SK-N-MC (cell line): ENCODE measurements around the gene GGTLC1.

Experiments used
- EZH2 ChIP-seq: fragments of 200-600 bp; sonication (generic); IDR thresholded peaks from one replicate; pipeline ENCODE4 v1.6.1; 2017; ENCODE audit warnings: antibody characterized with exemption
- FOXP2 ChIP-seq: optimal IDR thresholded peaks from 2 replicates; pipeline ENCODE3; 2011; ENCODE audit warnings: mild to moderate bottlenecking, moderate library complexity; ENCODE audit not compliant: insufficient read depth; ENCODE audit errors: extremely low read length, control extremely low read depth
- POLR2AphosphoS5 ChIP-seq: IDR thresholded peaks from 2 replicates; pipeline ENCODE4 v1.6.1; 2012; ENCODE audit warnings: mild to moderate bottlenecking, low read depth, low read length, borderline replicate concordance

DNA sequence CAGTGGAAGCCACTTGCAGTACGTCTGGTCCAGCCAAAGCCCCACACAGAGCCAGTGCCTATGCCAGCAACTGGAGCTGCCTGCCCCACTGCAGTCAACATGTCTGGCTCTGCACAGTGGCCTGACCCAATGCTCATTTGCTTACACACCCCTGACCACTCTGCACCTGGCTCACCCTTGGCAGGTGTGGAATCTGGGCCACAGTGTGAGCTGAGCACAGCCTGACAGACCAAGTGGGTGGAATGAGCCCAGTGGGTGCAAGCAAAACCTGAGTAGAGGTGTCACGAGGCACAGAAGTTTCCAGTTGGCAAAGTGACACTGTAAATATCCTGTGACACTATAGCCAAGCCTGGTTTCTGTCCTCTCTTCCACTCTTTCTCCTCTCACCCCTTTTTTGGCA lies 49.5 kb downstream of the GGTLC1 start:
- TF ChIP-seq POLR2AphosphoS5 (no peak), EZH2 (no peak), FOXP2 (no peak)
